Osteocyte (in vitro differentiated cells): ENCODE data around the gene LEKR1. TPM values are rescaled to one million over a fixed set of nuclear protein-coding genes. Genes with fewer than 3 reads are reported as not detected.

Experiments used
- DNase-seq: peaks from one replicate; pipeline ENCODE4 v3.0.0; 2021; ENCODE audit warnings: mixed read lengths; ENCODE audit not compliant: unreplicated experiment; ENCODE audit errors: extremely low spot score
- H3K27ac Mint-ChIP-seq: one replicate; pipeline ENCODE4 v1.8.0; 2021; ENCODE audit warnings: mild to moderate bottlenecking, mixed read lengths; ENCODE audit not compliant: unreplicated experiment
- H3K27me3 Mint-ChIP-seq: one replicate; pipeline ENCODE4 v1.8.0; 2021; ENCODE audit warnings: mixed read lengths; ENCODE audit not compliant: unreplicated experiment
- H3K36me3 Mint-ChIP-seq: one replicate; pipeline ENCODE4 v1.8.0; 2021; ENCODE audit warnings: mixed read lengths; ENCODE audit not compliant: unreplicated experiment
- H3K4me1 Mint-ChIP-seq: one replicate; pipeline ENCODE4 v1.8.0; 2021; ENCODE audit warnings: mixed read lengths; ENCODE audit not compliant: unreplicated experiment
- H3K4me3 Mint-ChIP-seq: one replicate; pipeline ENCODE4 v1.8.0; 2021; ENCODE audit warnings: mild to moderate bottlenecking, moderate library complexity, mixed read lengths; ENCODE audit not compliant: unreplicated experiment
- H3K9me3 Mint-ChIP-seq: one replicate; pipeline ENCODE4 v1.8.0; 2021; ENCODE audit warnings: mixed read lengths; ENCODE audit not compliant: unreplicated experiment
- total RNA-seq: library from RNA; stranded (reverse); gene quantifications from 2 replicates; pipeline ENCODE4 v1.2.1, GENCODE V29; 2021
- TF ChIP-seq, protein P1 (sequence below): fragments of 200-600 bp; sonication (generic); IDR thresholded peaks from 2 replicates; pipeline ENCODE4 v1.5.0; 2021; ENCODE audit warnings: antibody characterized with exemption, mild to moderate bottlenecking, moderate library complexity

Gene LEKR1
- total RNA-seq, 1 donor from 2014 or later, result 1.0 TPM

DNA sequence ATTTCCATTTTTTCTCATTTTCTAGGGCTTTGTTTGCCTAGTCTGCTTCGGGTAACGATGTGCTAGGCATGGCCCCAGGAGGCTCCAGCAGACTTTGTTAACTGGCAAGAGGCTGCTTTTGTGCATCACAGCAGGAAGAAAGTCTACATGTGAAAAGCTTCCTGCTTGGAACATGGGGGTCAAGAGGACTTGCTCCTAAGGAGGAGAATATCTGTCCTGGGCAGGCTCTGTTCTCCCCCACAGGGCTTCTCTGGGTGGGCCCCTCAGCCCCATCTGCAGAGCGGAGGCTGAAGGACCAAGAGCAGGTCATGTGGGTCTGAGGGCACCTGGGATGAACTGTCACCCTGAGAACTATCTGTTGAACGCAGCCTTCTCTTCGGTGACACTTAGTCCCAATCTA is 239.0 kb downstream of the LEKR1 start:
- Mint-ChIP-seq H3K27ac (no peak overlapping the region), H3K4me1 (peaks cover 25% of the 10 kb centered on the region), H3K9me3 (no peaks in the 10 kb centered on the region), H3K36me3 (no peaks in the 10 kb centered on the region), H3K4me3 (no peak overlapping the region), H3K27me3 (no peaks in the 10 kb centered on the region)
- no peak for DNase-seq
- TF ChIP-seq, protein P1, sequence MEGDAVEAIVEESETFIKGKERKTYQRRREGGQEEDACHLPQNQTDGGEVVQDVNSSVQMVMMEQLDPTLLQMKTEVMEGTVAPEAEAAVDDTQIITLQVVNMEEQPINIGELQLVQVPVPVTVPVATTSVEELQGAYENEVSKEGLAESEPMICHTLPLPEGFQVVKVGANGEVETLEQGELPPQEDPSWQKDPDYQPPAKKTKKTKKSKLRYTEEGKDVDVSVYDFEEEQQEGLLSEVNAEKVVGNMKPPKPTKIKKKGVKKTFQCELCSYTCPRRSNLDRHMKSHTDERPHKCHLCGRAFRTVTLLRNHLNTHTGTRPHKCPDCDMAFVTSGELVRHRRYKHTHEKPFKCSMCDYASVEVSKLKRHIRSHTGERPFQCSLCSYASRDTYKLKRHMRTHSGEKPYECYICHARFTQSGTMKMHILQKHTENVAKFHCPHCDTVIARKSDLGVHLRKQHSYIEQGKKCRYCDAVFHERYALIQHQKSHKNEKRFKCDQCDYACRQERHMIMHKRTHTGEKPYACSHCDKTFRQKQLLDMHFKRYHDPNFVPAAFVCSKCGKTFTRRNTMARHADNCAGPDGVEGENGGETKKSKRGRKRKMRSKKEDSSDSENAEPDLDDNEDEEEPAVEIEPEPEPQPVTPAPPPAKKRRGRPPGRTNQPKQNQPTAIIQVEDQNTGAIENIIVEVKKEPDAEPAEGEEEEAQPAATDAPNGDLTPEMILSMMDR, result no peak

- TF ChIP-seq, protein P1, result no peak
- peaks cover 28% of the 10 kb centered on the region for H3K4me1 Mint-ChIP-seq
- no peak for DNase-seq
- no peaks in the 10 kb centered on the region for H3K36me3 Mint-ChIP-seq
- H3K9me3 Mint-ChIP-seq, result no peaks in the 10 kb centered on the region
- no peak overlapping the region for H3K27ac Mint-ChIP-seq
- H3K27me3 Mint-ChIP-seq, result no peaks in the 10 kb centered on the region
- H3K4me3 Mint-ChIP-seq, result no peak overlapping the region
These were observed 240.4 kb downstream of the LEKR1 start for GRCh38 chr3:157066335-157067098.

DNA sequence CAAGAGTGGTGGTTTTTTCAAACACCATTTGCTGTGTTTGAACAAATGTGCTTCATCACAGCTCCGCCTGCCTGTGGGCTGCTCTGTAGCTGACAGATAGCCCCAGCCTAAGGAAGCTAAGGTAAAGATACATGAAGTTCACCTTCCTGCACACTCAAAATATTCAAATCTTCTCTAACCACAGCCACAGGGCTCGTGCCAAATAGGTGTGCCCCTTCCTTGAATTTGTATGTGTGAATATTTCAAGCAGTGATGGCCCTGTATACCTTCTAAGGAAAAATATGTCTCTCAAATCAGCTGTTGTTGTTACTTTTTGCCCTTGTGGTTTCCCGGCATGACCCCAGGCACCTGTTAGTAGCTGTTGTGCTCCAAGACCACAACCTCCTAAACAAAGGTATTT is 241.0 kb downstream of the LEKR1 start:
- peaks cover 33% of the 10 kb centered on the region for H3K4me1 Mint-ChIP-seq
- DNase-seq, result no peak
- H3K36me3 Mint-ChIP-seq, result no peaks in the 10 kb centered on the region
- H3K27ac Mint-ChIP-seq, result no peak overlapping the region
- H3K27me3 Mint-ChIP-seq, result no peaks in the 10 kb centered on the region
- no peaks in the 10 kb centered on the region for H3K9me3 Mint-ChIP-seq
- H3K4me3 Mint-ChIP-seq, result no peak overlapping the region
- TF ChIP-seq, protein P1, result no peak

GRCh38 chr3:157069406-157069805 is 243.3 kb downstream of the LEKR1 start:
- Mint-ChIP-seq H3K9me3 (no peaks in the 10 kb centered on the region), H3K27me3 (no peaks in the 10 kb centered on the region), H3K36me3 (no peaks in the 10 kb centered on the region), H3K4me3 (no peak overlapping the region), H3K4me1 (peaks cover 29% of the 10 kb centered on the region), H3K27ac (no peak overlapping the region)
- DNase-seq, result no peak
- TF ChIP-seq, protein P1, result no peak

DNA sequence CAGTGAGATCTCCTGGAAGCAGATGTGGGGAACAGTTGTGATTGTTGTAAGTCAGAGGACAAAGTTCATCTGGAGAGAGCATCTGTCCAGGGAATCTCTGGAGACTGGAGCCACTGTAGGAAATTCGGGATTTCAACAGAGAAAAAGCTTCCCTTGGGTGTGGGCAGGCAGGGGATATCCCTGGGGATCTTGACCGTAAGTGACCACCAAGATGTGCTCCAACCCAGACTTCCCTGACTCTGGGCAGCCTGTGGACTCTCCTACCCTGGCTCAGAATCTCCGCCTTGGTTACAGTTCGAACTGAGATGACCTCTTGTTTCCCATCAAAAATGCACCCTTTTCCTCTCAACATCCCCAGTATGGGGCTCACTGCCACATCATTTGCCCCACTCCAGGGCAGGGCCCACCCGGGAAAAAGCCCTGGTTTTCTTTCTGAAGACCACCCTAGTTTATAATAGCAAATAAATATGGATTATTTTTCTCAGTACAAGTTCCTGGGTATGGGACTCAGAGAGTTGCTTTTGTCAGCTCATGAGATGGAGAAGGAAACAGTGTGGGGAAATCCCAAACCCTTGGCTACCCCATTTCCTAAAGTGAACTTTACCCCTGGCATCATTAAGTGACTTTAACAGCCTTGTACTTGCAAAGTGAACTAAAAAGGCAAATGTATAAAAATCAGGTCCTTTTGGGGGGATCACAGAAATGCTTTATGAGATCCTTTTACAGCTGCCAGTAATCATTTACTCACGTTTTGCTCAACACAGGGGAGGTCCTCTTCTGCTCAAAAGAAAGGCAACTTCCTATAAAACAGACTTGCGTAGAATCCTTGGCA is 243.9 kb downstream of the LEKR1 start:
- Mint-ChIP-seq H3K4me1 (peaks cover 22% of the 10 kb centered on the region), H3K4me3 (no peak overlapping the region), H3K36me3 (no peaks in the 10 kb centered on the region), H3K27ac (no peak overlapping the region), H3K27me3 (no peaks in the 10 kb centered on the region), H3K9me3 (no peaks in the 10 kb centered on the region)
- TF ChIP-seq, protein P1, result no peak
- no peak for DNase-seq
